ENCODE data around the gene SLC2A13.

SLC2A13 gene

GRCh38 chr12:39886106-39886505 lies 219.8 kb downstream of the SLC2A13 start:
- H3K9ac ChIP-seq (ENCODE audit: low read depth, low read length), result no peak overlapping the region
- H3K4me3 ChIP-seq (ENCODE audit: low read length), result no peak overlapping the region
- H3K4me1 ChIP-seq (ENCODE audit: control insufficient read depth, insufficient read depth, low read length), result no peaks in the 10 kb centered on the region
- no peaks in the 10 kb centered on the region for H3K27me3 ChIP-seq (ENCODE audit: control insufficient read depth, insufficient read depth, low read length)
- no peak overlapping the region for H3K4me2 ChIP-seq (ENCODE audit: low read length)
- H3K9me3 ChIP-seq (replicated peaks; ENCODE audit: low read length), result no peaks in the 10 kb centered on the region
- H3K36me3 ChIP-seq (ENCODE audit: insufficient read depth, low read length), result no peaks in the 10 kb centered on the region

- H3K9ac ChIP-seq (ENCODE audit: low read depth, low read length), result no peak overlapping the region
- H3K4me1 ChIP-seq (ENCODE audit: control insufficient read depth, insufficient read depth, low read length), result no peaks in the 10 kb centered on the region
- H3K4me3 ChIP-seq (ENCODE audit: low read length), result no peak overlapping the region
- no peaks in the 10 kb centered on the region for H3K9me3 ChIP-seq (replicated peaks; ENCODE audit: low read length)
- H3K27me3 ChIP-seq (ENCODE audit: control insufficient read depth, insufficient read depth, low read length), result no peaks in the 10 kb centered on the region
- H3K4me2 ChIP-seq (ENCODE audit: low read length), result no peak overlapping the region
- no peaks in the 10 kb centered on the region for H3K36me3 ChIP-seq (ENCODE audit: insufficient read depth, low read length)
Observed at GRCh38 chr12:39884616-39885125, 221.2 kb downstream of the SLC2A13 start.

GRCh38 chr12:39883411-39883810 lies 222.5 kb downstream of the SLC2A13 start:
- no peak overlapping the region for H3K9ac ChIP-seq (ENCODE audit: low read depth, low read length)

GRCh38 chr12:39878753-39879152 lies 227.1 kb downstream of the SLC2A13 start:
- Histone ChIP-seq H3K27me3 (ENCODE audit: control insufficient read depth, insufficient read depth, low read length) (no peaks in the 10 kb centered on the region), H3K9ac (ENCODE audit: low read depth, low read length) (no peak overlapping the region), H3K36me3 (ENCODE audit: insufficient read depth, low read length) (no peaks in the 10 kb centered on the region), H3K4me1 (ENCODE audit: control insufficient read depth, insufficient read depth, low read length) (no peaks in the 10 kb centered on the region), H3K4me3 (ENCODE audit: low read length) (no peak overlapping the region), H3K4me2 (ENCODE audit: low read length) (no peak overlapping the region), H3K9me3 (replicated peaks; ENCODE audit: low read length) (no peaks in the 10 kb centered on the region)

More at GRCh38 chr12:39883411-39883810, 222.5 kb downstream of the SLC2A13 start:
- no peaks in the 10 kb centered on the region for H3K27me3 ChIP-seq (ENCODE audit: control insufficient read depth, insufficient read depth, low read length)
- no peak overlapping the region for H3K4me2 ChIP-seq (ENCODE audit: low read length)
- H3K36me3 ChIP-seq (ENCODE audit: insufficient read depth, low read length), result no peaks in the 10 kb centered on the region
- H3K4me3 ChIP-seq (ENCODE audit: low read length), result no peak overlapping the region
- H3K4me1 ChIP-seq (ENCODE audit: control insufficient read depth, insufficient read depth, low read length), result no peaks in the 10 kb centered on the region
- H3K9me3 ChIP-seq (replicated peaks; ENCODE audit: low read length), result no peaks in the 10 kb centered on the region

- no peaks in the 10 kb centered on the region for H3K4me1 ChIP-seq (ENCODE audit: control insufficient read depth, insufficient read depth, low read length)
Observed at GRCh38 chr12:39875721-39876120, 230.2 kb downstream of the SLC2A13 start.

GRCh38 chr12:39874785-39875184 lies 231.1 kb downstream of the SLC2A13 start:
- H3K4me2 ChIP-seq (ENCODE audit: low read length), result no peak overlapping the region
- no peaks in the 10 kb centered on the region for H3K27me3 ChIP-seq (ENCODE audit: control insufficient read depth, insufficient read depth, low read length)
- H3K36me3 ChIP-seq (ENCODE audit: insufficient read depth, low read length), result no peaks in the 10 kb centered on the region
- no peaks in the 10 kb centered on the region for H3K9me3 ChIP-seq (replicated peaks; ENCODE audit: low read length)
- no peak overlapping the region for H3K9ac ChIP-seq (ENCODE audit: low read depth, low read length)
- no peaks in the 10 kb centered on the region for H3K4me1 ChIP-seq (ENCODE audit: control insufficient read depth, insufficient read depth, low read length)
- no peak overlapping the region for H3K4me3 ChIP-seq (ENCODE audit: low read length)

More at GRCh38 chr12:39875721-39876120, 230.2 kb downstream of the SLC2A13 start:
- Histone ChIP-seq H3K9me3 (replicated peaks; ENCODE audit: low read length) (no peaks in the 10 kb centered on the region), H3K4me2 (ENCODE audit: low read length) (no peak overlapping the region), H3K4me3 (ENCODE audit: low read length) (no peak overlapping the region), H3K27me3 (ENCODE audit: control insufficient read depth, insufficient read depth, low read length) (no peaks in the 10 kb centered on the region), H3K36me3 (ENCODE audit: insufficient read depth, low read length) (no peaks in the 10 kb centered on the region), H3K9ac (ENCODE audit: low read depth, low read length) (no peak overlapping the region)

GRCh38 chr12:39873065-39873464 lies 232.8 kb downstream of the SLC2A13 start:
- Histone ChIP-seq H3K36me3 (ENCODE audit: insufficient read depth, low read length) (no peaks in the 10 kb centered on the region), H3K9me3 (replicated peaks; ENCODE audit: low read length) (no peaks in the 10 kb centered on the region), H3K4me1 (ENCODE audit: control insufficient read depth, insufficient read depth, low read length) (no peaks in the 10 kb centered on the region), H3K4me2 (ENCODE audit: low read length) (no peak overlapping the region), H3K4me3 (ENCODE audit: low read length) (no peak overlapping the region), H3K9ac (ENCODE audit: low read depth, low read length) (no peak overlapping the region), H3K27me3 (ENCODE audit: control insufficient read depth, insufficient read depth, low read length) (no peaks in the 10 kb centered on the region)

- Histone ChIP-seq H3K36me3 (ENCODE audit: insufficient read depth, low read length) (no peaks in the 10 kb centered on the region), H3K9me3 (replicated peaks; ENCODE audit: low read length) (no peaks in the 10 kb centered on the region), H3K4me1 (ENCODE audit: control insufficient read depth, insufficient read depth, low read length) (no peaks in the 10 kb centered on the region), H3K9ac (ENCODE audit: low read depth, low read length) (no peak overlapping the region), H3K4me3 (ENCODE audit: low read length) (no peak overlapping the region), H3K27me3 (ENCODE audit: control insufficient read depth, insufficient read depth, low read length) (no peaks in the 10 kb centered on the region), H3K4me2 (ENCODE audit: low read length) (no peak overlapping the region)
Observed at GRCh38 chr12:39872425-39872824, 233.5 kb downstream of the SLC2A13 start.

GRCh38 chr12:39868328-39868725 lies 237.6 kb downstream of the SLC2A13 start:
- no peak overlapping the region for H3K4me3 ChIP-seq (ENCODE audit: low read length)
- no peaks in the 10 kb centered on the region for H3K4me1 ChIP-seq (ENCODE audit: control insufficient read depth, insufficient read depth, low read length)
- H3K27me3 ChIP-seq (ENCODE audit: control insufficient read depth, insufficient read depth, low read length), result no peaks in the 10 kb centered on the region
- no peaks in the 10 kb centered on the region for H3K9me3 ChIP-seq (replicated peaks; ENCODE audit: low read length)
- no peaks in the 10 kb centered on the region for H3K36me3 ChIP-seq (ENCODE audit: insufficient read depth, low read length)
- no peak overlapping the region for H3K9ac ChIP-seq (ENCODE audit: low read depth, low read length)
- H3K4me2 ChIP-seq (ENCODE audit: low read length), result no peak overlapping the region

GRCh38 chr12:39867631-39868327 lies 238.1 kb downstream of the SLC2A13 start:
- H3K9ac ChIP-seq (ENCODE audit: low read depth, low read length), result no peak overlapping the region
- no peaks in the 10 kb centered on the region for H3K27me3 ChIP-seq (ENCODE audit: control insufficient read depth, insufficient read depth, low read length)
- H3K4me3 ChIP-seq (ENCODE audit: low read length), result no peak overlapping the region
- H3K36me3 ChIP-seq (ENCODE audit: insufficient read depth, low read length), result no peaks in the 10 kb centered on the region
- no peaks in the 10 kb centered on the region for H3K9me3 ChIP-seq (replicated peaks; ENCODE audit: low read length)
- no peak overlapping the region for H3K4me2 ChIP-seq (ENCODE audit: low read length)
- no peaks in the 10 kb centered on the region for H3K4me1 ChIP-seq (ENCODE audit: control insufficient read depth, insufficient read depth, low read length)

- Histone ChIP-seq H3K9me3 (replicated peaks; ENCODE audit: low read length) (no peaks in the 10 kb centered on the region), H3K4me1 (ENCODE audit: control insufficient read depth, insufficient read depth, low read length) (no peaks in the 10 kb centered on the region), H3K36me3 (ENCODE audit: insufficient read depth, low read length) (no peaks in the 10 kb centered on the region), H3K9ac (ENCODE audit: low read depth, low read length) (no peak overlapping the region), H3K4me2 (ENCODE audit: low read length) (no peak overlapping the region), H3K27me3 (ENCODE audit: control insufficient read depth, insufficient read depth, low read length) (no peaks in the 10 kb centered on the region), H3K4me3 (ENCODE audit: low read length) (no peak overlapping the region)
Observed at GRCh38 chr12:39866135-39866534, 239.7 kb downstream of the SLC2A13 start.

- Histone ChIP-seq H3K36me3 (ENCODE audit: insufficient read depth, low read length) (no peaks in the 10 kb centered on the region), H3K4me1 (ENCODE audit: control insufficient read depth, insufficient read depth, low read length) (no peaks in the 10 kb centered on the region), H3K9ac (ENCODE audit: low read depth, low read length) (no peak overlapping the region), H3K4me2 (ENCODE audit: low read length) (no peak overlapping the region), H3K9me3 (replicated peaks; ENCODE audit: low read length) (no peaks in the 10 kb centered on the region), H3K4me3 (ENCODE audit: low read length) (no peak overlapping the region), H3K27me3 (ENCODE audit: control insufficient read depth, insufficient read depth, low read length) (no peaks in the 10 kb centered on the region)
Observed at GRCh38 chr12:39860695-39861094, 245.2 kb downstream of the SLC2A13 start.

Data from skeletal muscle satellite cell (primary cell).